ENCODE results near the gene CCHCR1.

GRCh38 chr6:31098449-31098938 lies 59.1 kb downstream of the CCHCR1 start:
- TF ChIP-seq MYC (CRISPR knock-in tag; IDR thresholded peaks at IDR 0.05; ENCODE audit: borderline replicate concordance) (no peak), TAF1 (CRISPR knock-in tag; IDR thresholded peaks at IDR 0.05) (no peak), GFI1 (CRISPR knock-in tag; IDR thresholded peaks at IDR 0.05; ENCODE audit: borderline replicate concordance) (no peak), HDAC2 (CRISPR knock-in tag; IDR thresholded peaks at IDR 0.05) (no peak), ASH2L (IDR thresholded peaks at IDR 0.05; ENCODE audit: insufficient read length, low read depth, low read length) (no peak), ZNF629 (CRISPR knock-in tag; conservative IDR thresholded peaks at IDR 0.05) (no peak), MAZ (IDR thresholded peaks at IDR 0.05; ENCODE audit: borderline replicate concordance, low read depth, low read length) (no peak), MAZ (CRISPR knock-in tag; IDR thresholded peaks at IDR 0.05; ENCODE audit: low read depth) (no peak), ATF4 (CRISPR knock-in tag; IDR thresholded peaks at IDR 0.05) (no peak), ZBTB26 (CRISPR knock-in tag; IDR thresholded peaks at IDR 0.05; ENCODE audit: borderline replicate concordance) (no peak), PHF21A (CRISPR knock-in tag; IDR thresholded peaks at IDR 0.05) (no peak), RARA (CRISPR knock-in tag; IDR thresholded peaks at IDR 0.05) (no peak)

Data from HepG2 (cell line).